ENCODE data around the gene TSPAN18.

DNA sequence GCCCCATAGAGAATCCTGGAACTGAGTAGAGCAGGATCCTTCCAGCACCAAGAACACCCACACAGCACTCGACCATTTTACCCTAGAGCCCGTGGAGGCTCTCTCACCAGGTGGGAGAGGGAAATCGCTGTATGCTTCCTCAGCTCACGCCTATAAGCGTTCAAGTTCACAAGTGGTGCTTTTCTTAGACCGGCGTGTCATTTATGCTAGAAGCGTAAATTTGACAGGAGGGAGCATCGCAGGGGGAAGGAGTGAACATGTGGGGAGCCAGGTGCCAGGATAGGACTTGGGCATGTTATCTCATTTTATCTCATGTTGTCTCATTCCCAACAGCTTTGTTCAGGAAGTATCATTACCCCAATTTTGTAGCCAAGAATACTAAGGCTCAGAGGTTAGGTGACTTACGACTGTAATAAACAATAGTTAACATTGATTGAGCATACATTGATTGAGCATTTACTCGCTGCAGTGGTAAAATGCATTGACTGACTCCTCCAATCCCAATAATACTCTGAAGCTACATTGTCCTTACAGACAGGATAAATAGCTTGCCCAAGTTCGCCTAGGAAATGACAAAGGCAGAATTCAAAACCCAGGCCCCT, 243.0 kb downstream of the TSPAN18 start:
- TF ChIP-seq, protein P1, sequence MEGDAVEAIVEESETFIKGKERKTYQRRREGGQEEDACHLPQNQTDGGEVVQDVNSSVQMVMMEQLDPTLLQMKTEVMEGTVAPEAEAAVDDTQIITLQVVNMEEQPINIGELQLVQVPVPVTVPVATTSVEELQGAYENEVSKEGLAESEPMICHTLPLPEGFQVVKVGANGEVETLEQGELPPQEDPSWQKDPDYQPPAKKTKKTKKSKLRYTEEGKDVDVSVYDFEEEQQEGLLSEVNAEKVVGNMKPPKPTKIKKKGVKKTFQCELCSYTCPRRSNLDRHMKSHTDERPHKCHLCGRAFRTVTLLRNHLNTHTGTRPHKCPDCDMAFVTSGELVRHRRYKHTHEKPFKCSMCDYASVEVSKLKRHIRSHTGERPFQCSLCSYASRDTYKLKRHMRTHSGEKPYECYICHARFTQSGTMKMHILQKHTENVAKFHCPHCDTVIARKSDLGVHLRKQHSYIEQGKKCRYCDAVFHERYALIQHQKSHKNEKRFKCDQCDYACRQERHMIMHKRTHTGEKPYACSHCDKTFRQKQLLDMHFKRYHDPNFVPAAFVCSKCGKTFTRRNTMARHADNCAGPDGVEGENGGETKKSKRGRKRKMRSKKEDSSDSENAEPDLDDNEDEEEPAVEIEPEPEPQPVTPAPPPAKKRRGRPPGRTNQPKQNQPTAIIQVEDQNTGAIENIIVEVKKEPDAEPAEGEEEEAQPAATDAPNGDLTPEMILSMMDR (IDR thresholded peaks at IDR 0.05), result no peak
- TF ChIP-seq POLR2A (IDR thresholded peaks at IDR 0.05), result no peak
